CD4-positive, alpha-beta memory T cell (primary cell): ENCODE results near the gene RAB33A. TPM values are rescaled to one million over a fixed set of nuclear protein-coding genes. Genes with fewer than 3 reads are reported as not detected.

Experiments
- CTCF ChIA-PET: fragments of 350-600 bp; sonication (Branson Sonifier 250); formaldehyde crosslinking; loops from one replicate; lab custom pipeline; 2021; ENCODE audit warnings: inconsistent platforms; ENCODE audit not compliant: partially characterized antibody; lab: Charles Lee
- POLR2A ChIA-PET: fragments of 350-600 bp; sonication (Branson Sonifier 250); formaldehyde crosslinking; loops from one replicate; lab custom pipeline; 2021; ENCODE audit not compliant: partially characterized antibody; lab: Charles Lee
- DNase-seq, 5 donors: peaks; one replicate each; pipeline versions ENCODE4 v3.0.0 to v3.0.0-alpha.2; 2020 to 2022; ENCODE audit warnings: mixed read lengths in 1 of 5
- H3K27ac ChIP-seq: one replicate; pipeline ENCODE4 v1.7.0; 2013; ENCODE audit warnings: low read depth, low read length
- H3K27me3 ChIP-seq: 2 replicates; pipeline ENCODE4 v1.7.0; 2013; ENCODE audit warnings: mild to moderate bottlenecking, low read length, moderate library complexity; ENCODE audit not compliant: insufficient read depth
- H3K36me3 ChIP-seq: 2 replicates; pipeline ENCODE4 v1.7.0; 2013; ENCODE audit warnings: mild to moderate bottlenecking, low read length, moderate library complexity; ENCODE audit not compliant: insufficient read depth
- H3K4me1 ChIP-seq: 2 replicates; pipeline ENCODE4 v1.7.0; 2013; ENCODE audit warnings: mild to moderate bottlenecking, low read length, moderate library complexity; ENCODE audit not compliant: insufficient read depth
- H3K4me3 ChIP-seq, 2 donors: one replicate each; pipeline ENCODE4 v1.7.0; 2013; ENCODE audit warnings: low read length in 2 of 2, mild to moderate bottlenecking in 1 of 2
- H3K9me3 ChIP-seq, 2 donors: one replicate each; pipeline ENCODE4 v1.7.0; 2013; ENCODE audit warnings: low read length in 2 of 2, control low read depth in 1 of 2; ENCODE audit not compliant: control insufficient read depth in 1 of 2
- H3K27ac Mint-ChIP-seq, 7 donors: one replicate each; pipeline ENCODE4 v1.8.0; 2020 to 2021; ENCODE audit warnings: mixed read lengths in 7 of 7, mild to moderate bottlenecking in 6 of 7, inconsistent platforms in 3 of 7, moderate library complexity in 3 of 7
- H3K27me3 Mint-ChIP-seq, 2 donors: one replicate each; pipeline ENCODE4 v1.8.0; 2020 to 2021; ENCODE audit warnings: mixed read lengths in 2 of 2
- H3K36me3 Mint-ChIP-seq, 2 donors: one replicate each; pipeline ENCODE4 v1.8.0; 2020 to 2021; ENCODE audit warnings: mixed read lengths in 2 of 2, inconsistent platforms in 1 of 2, mild to moderate bottlenecking in 1 of 2
- H3K4me1 Mint-ChIP-seq, 4 donors: one replicate each; pipeline ENCODE4 v1.8.0; 2020 to 2021; ENCODE audit warnings: mixed read lengths in 4 of 4, mild to moderate bottlenecking in 1 of 4
- H3K4me3 Mint-ChIP-seq, 8 donors: one replicate each; pipeline ENCODE4 v1.8.0; 2020 to 2021; ENCODE audit warnings: mixed read lengths in 8 of 8, mild to moderate bottlenecking in 7 of 8, moderate library complexity in 6 of 8, inconsistent platforms in 3 of 8
- H3K9me3 Mint-ChIP-seq, 8 donors: one replicate each; pipeline ENCODE4 v1.8.0; 2020 to 2021; ENCODE audit warnings: mixed read lengths in 8 of 8, mild to moderate bottlenecking in 5 of 8, inconsistent platforms in 3 of 8, moderate library complexity in 1 of 8
- intact Hi-C: fragments of 100-400 bp; cut with micrococcal nuclease; formaldehyde crosslinking; loops from one replicate; pipeline ENCODE4 v1.15.1; 2023
- polyA plus RNA-seq, 2 donors: library from polyadenylated mRNA; unstranded; fragments of 300-500 nt; fragmentation: Illumina TruSeq; gene quantifications; one replicate each; pipeline ENCODE4 v1.2.3, GENCODE V29; 2021
- total RNA-seq, 2 experiments: library from RNA; stranded (reverse); gene quantifications; one replicate each; pipeline ENCODE4 v1.2.3, GENCODE V29; 2021

The RAB33A gene
- total and polyA plus RNA-seq, 4 experiments from 2014 or later: 5.6 to 10.1 (median 9.9) TPM

- Mint-ChIP-seq H3K36me3 (peaks cover 17 to 59% of the 10 kb centered on the region in 2 donors), H3K27me3 (no peaks in the 10 kb centered on the region), H3K9me3 (peaks cover 0 to 3% (median 0%) of the 10 kb centered on the region in 8 donors), H3K4me1 (peaks cover 0 to 5% (median 2%) of the 10 kb centered on the region in 4 donors), H3K27ac (peak overlapping the region in 2 of 7 donors; percentile 3 to 43), H3K4me3 (no peak overlapping the region)
- H3K27ac ChIP-seq: no peak overlapping the region
- ChIA-PET CTCF (interaction anchor here (1.2 kb wide), 1 partner anchor 53 kb away, joined by 3 read pairs; no protein-coding TSS in a partner anchor), POLR2A (interaction anchor here (1.1 kb wide), 1 partner anchor 26 kb away, joined by 3 read pairs; the partner anchor contains the start of gene AIFM1)
- no peaks in the 10 kb centered on the region for H3K4me1 ChIP-seq
- no peak overlapping the region for H3K4me3 ChIP-seq
- intact Hi-C loops: no loop called here
- no peaks in the 10 kb centered on the region for H3K9me3 ChIP-seq
- H3K27me3 ChIP-seq: no peaks in the 10 kb centered on the region
- DNase-seq: no peak
- H3K36me3 ChIP-seq: peaks cover 22% of the 10 kb centered on the region
Measured at GRCh38 chrX:130139474-130140201, 32.1 kb upstream of the RAB33A start.

GRCh38 chrX:130144509-130144908 is 27.3 kb upstream of the RAB33A start:
- POLR2A ChIA-PET: no interaction called here
- H3K27ac Mint-ChIP-seq: no peak overlapping the region

DNA sequence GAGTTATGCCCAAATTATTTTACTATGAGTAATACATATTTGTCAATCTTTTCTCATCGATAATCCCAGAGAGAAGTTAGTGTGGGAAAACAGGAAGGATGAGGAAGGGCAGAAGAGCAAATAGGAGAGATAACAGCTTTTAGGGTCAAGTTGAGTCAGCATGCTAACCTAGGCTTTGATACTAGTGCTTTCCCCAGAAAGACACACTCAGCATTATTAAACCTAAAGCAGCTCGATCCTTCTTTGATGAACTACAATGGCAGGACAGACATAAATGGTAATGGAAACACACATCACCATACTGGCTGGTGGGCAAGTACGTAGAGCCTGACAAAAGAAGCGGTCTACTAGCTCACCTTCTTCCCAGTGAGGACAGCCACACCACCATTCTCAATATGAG is 26.6 kb upstream of the RAB33A start:
- Histone ChIP-seq H3K4me3 (no peak overlapping the region), H3K27ac (no peak overlapping the region), H3K4me1 (no peaks in the 10 kb centered on the region), H3K9me3 (no peaks in the 10 kb centered on the region), H3K36me3 (peaks cover 11% of the 10 kb centered on the region), H3K27me3 (no peaks in the 10 kb centered on the region)
- Mint-ChIP-seq H3K36me3 (peaks cover 8 to 58% of the 10 kb centered on the region in 2 donors), H3K27ac (no peak overlapping the region), H3K4me1 (peaks cover 0 to 5% (median 1%) of the 10 kb centered on the region in 4 donors), H3K4me3 (no peak overlapping the region), H3K27me3 (no peaks in the 10 kb centered on the region), H3K9me3 (peaks cover 0 to 3% (median 0%) of the 10 kb centered on the region in 8 donors)
- DNase-seq: no peak
- intact Hi-C loops: loop anchor here (2.0 kb wide), 1 partner anchor 48 kb away; no protein-coding TSS in a partner anchor
- POLR2A ChIA-PET: no interaction called here
- CTCF ChIA-PET: interaction anchor here (0.8 to 1.0 kb wide), 6 partner anchors 11 to 65 kb away, joined by 3 to 4 read pairs (median 3); no protein-coding TSS in a partner anchor

More at GRCh38 chrX:130144509-130144908, 27.3 kb upstream of the RAB33A start:
- H3K36me3 Mint-ChIP-seq: peaks cover 8 to 61% of the 10 kb centered on the region in 2 donors
- Histone ChIP-seq H3K4me1 (no peaks in the 10 kb centered on the region), H3K9me3 (no peaks in the 10 kb centered on the region), H3K4me3 (no peak overlapping the region), H3K27ac (no peak overlapping the region), H3K36me3 (peaks cover 11% of the 10 kb centered on the region), H3K27me3 (no peaks in the 10 kb centered on the region)
- H3K27me3 Mint-ChIP-seq: no peaks in the 10 kb centered on the region
- intact Hi-C loops: loop anchor here (2.0 kb wide), 1 partner anchor 48 kb away; no protein-coding TSS in a partner anchor
- CTCF ChIA-PET: interaction anchor here (0.8 to 1.2 kb wide), 3 partner anchors 42 to 64 kb away, joined by 3 to 5 read pairs (median 3); no protein-coding TSS in a partner anchor
- peaks cover 0 to 5% (median 2%) of the 10 kb centered on the region in 4 donors for H3K4me1 Mint-ChIP-seq
- no peak overlapping the region for H3K4me3 Mint-ChIP-seq
- peaks cover 0 to 3% (median 0%) of the 10 kb centered on the region in 8 donors for H3K9me3 Mint-ChIP-seq
- no peak for DNase-seq

DNA sequence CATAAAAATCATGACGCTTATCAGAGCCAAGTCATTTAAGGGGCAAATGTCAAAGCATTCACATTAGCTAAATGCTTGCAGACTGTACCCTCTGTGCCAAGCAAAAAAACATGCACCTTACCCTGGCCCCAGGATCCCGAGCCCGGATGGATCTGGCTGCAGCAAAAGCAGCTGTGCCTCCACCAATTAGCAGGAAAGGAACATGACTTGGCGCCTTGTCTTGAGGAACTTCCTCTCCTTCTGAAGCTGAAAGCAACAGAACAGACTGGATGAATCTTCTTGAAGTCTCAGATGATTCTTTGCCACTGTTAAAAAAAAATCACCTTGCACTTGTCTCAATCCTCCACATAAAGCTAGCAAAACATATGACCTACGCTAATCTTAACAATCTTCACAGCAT is 24.1 kb upstream of the RAB33A start:
- peaks cover 0 to 5% (median under 1%) of the 10 kb centered on the region in 4 donors for H3K4me1 Mint-ChIP-seq
- peak overlapping the region in 1 of 7 donors; percentile 1 for H3K27ac Mint-ChIP-seq
- Histone ChIP-seq H3K4me1 (no peaks in the 10 kb centered on the region), H3K4me3 (no peak overlapping the region), H3K27ac (no peak overlapping the region), H3K27me3 (no peaks in the 10 kb centered on the region), H3K36me3 (peaks cover 7% of the 10 kb centered on the region), H3K9me3 (no peaks in the 10 kb centered on the region)
- intact Hi-C loops: no loop called here
- ChIA-PET POLR2A (no interaction called here), CTCF (interaction anchor here (1.1 to 2.2 kb wide), 3 partner anchors 44 to 68 kb away, joined by 3 to 6 read pairs (median 4); no protein-coding TSS in a partner anchor)
- DNase-seq: no peak
- no peak overlapping the region for H3K4me3 Mint-ChIP-seq
- no peaks in the 10 kb centered on the region for H3K27me3 Mint-ChIP-seq
- H3K36me3 Mint-ChIP-seq: peaks cover 8 to 46% of the 10 kb centered on the region in 2 donors
- H3K9me3 Mint-ChIP-seq: peaks cover 0 to 3% (median 0%) of the 10 kb centered on the region in 8 donors

GRCh38 chrX:130155564-130155963 is 16.2 kb upstream of the RAB33A start:
- Mint-ChIP-seq H3K4me1 (peaks cover 4 to 12% (median 8%) of the 10 kb centered on the region in 4 donors), H3K27me3 (no peaks in the 10 kb centered on the region), H3K27ac (no peak overlapping the region), H3K4me3 (no peak overlapping the region), H3K36me3 (peaks cover 0 to 9% of the 10 kb centered on the region in 2 donors), H3K9me3 (no peaks in the 10 kb centered on the region)
- no peak for DNase-seq
- Histone ChIP-seq H3K27ac (no peak overlapping the region), H3K27me3 (no peaks in the 10 kb centered on the region), H3K4me3 (no peak overlapping the region), H3K36me3 (no peaks in the 10 kb centered on the region), H3K9me3 (no peaks in the 10 kb centered on the region), H3K4me1 (peaks cover 4% of the 10 kb centered on the region)
- ChIA-PET POLR2A (no interaction called here), CTCF (interaction anchor here (0.7 to 1.1 kb wide), 4 partner anchors 9 to 38 kb away, joined by 3 to 4 read pairs (median 3); no protein-coding TSS in a partner anchor)
- intact Hi-C loops: no loop called here

- H3K4me1 Mint-ChIP-seq: peaks cover 8 to 26% (median 18%) of the 10 kb centered on the region in 4 donors
- Histone ChIP-seq H3K9me3 (no peaks in the 10 kb centered on the region), H3K27ac (no peak overlapping the region), H3K36me3 (no peaks in the 10 kb centered on the region), H3K27me3 (no peaks in the 10 kb centered on the region), H3K4me3 (no peak overlapping the region), H3K4me1 (peaks cover 15% of the 10 kb centered on the region)
- ChIA-PET CTCF (interaction anchor here (0.7 kb wide), 1 partner anchor 10 kb away, joined by 3 read pairs; no protein-coding TSS in a partner anchor), POLR2A (no interaction called here)
- H3K9me3 Mint-ChIP-seq: no peaks in the 10 kb centered on the region
- H3K27ac Mint-ChIP-seq: no peak overlapping the region
- DNase-seq: no peak
- peaks cover 0 to 8% of the 10 kb centered on the region in 2 donors for H3K36me3 Mint-ChIP-seq
- intact Hi-C loops: no loop called here
- H3K4me3 Mint-ChIP-seq: no peak overlapping the region
- H3K27me3 Mint-ChIP-seq: no peaks in the 10 kb centered on the region
Measured at GRCh38 chrX:130158311-130158710, 13.5 kb upstream of the RAB33A start.

DNA sequence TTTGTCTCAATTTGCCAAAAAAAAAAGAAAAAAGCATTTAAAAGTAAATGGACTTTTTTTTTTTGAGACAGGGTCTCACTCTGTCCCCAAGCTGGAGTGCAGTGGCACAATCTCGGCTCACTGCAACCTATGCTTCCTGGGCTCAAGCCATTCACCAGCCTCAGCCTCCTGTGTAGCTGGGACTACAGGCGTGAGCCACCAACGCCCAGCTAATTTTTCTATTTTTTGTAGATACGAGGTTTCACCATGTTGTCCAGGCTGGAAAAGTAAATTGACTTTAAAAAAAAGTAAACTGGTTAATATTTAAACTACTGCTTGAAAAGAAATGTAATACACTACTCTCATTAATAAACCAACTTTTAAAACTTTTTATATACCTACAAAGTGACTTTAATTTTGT is 12.0 kb upstream of the RAB33A start:
- no peaks in the 10 kb centered on the region for H3K27me3 ChIP-seq
- no peaks in the 10 kb centered on the region for H3K9me3 ChIP-seq
- Mint-ChIP-seq H3K9me3 (no peaks in the 10 kb centered on the region), H3K27ac (no peak overlapping the region), H3K4me1 (peaks cover 9 to 37% (median 27%) of the 10 kb centered on the region in 4 donors), H3K27me3 (no peaks in the 10 kb centered on the region), H3K4me3 (no peak overlapping the region), H3K36me3 (peaks cover 0 to 8% of the 10 kb centered on the region in 2 donors)
- intact Hi-C loops: no loop called here
- no peaks in the 10 kb centered on the region for H3K36me3 ChIP-seq
- POLR2A ChIA-PET: no interaction called here
- H3K4me1 ChIP-seq: peaks cover 27% of the 10 kb centered on the region
- CTCF ChIA-PET: interaction anchor here (0.8 to 1.0 kb wide), 2 partner anchors 31 to 33 kb away, joined by 3 to 4 read pairs; no protein-coding TSS in a partner anchor
- H3K27ac ChIP-seq: no peak overlapping the region
- H3K4me3 ChIP-seq: no peak overlapping the region
- DNase-seq: no peak
